ENCODE data around the gene TMEM54.

DNA sequence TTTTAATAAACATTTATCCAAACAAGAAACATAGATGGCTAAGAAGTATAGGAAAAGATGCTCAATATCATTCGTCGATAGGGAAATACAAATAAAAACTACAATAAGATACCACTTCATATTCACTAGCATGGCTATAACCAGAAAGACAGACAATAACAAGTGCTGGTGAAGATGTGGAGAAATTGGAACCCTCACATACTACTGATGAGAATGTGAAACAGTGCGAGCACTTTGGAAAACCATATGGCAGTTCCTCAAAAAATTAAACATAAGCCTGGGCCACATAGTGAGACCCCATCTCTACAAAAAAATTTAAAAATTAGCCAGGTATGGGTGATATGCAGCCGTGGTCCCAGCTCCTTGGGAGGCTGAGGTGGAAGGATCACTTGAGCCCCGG, 9.1 kb upstream of the TMEM54 start:
- TF ChIP-seq CTCF (IDR thresholded peaks at IDR 0.05; ENCODE audit: low read length), result no peak
- no peak for TF ChIP-seq EZH2 (IDR thresholded peaks at IDR 0.05; ENCODE audit: borderline replicate concordance, low read length)

Data from OCI-LY1 (cell line).